ENCODE measurements around the gene HEBP2. TPM values are rescaled to one million over a fixed set of nuclear protein-coding genes. Genes with fewer than 3 reads are reported as not detected.

Gene HEBP2
- total and polyA plus RNA-seq, 2 donors (not counting 3 experiments of a cell fraction or from before 2014, with no cell fraction given) = 22.5 to 75.3 TPM

DNA sequence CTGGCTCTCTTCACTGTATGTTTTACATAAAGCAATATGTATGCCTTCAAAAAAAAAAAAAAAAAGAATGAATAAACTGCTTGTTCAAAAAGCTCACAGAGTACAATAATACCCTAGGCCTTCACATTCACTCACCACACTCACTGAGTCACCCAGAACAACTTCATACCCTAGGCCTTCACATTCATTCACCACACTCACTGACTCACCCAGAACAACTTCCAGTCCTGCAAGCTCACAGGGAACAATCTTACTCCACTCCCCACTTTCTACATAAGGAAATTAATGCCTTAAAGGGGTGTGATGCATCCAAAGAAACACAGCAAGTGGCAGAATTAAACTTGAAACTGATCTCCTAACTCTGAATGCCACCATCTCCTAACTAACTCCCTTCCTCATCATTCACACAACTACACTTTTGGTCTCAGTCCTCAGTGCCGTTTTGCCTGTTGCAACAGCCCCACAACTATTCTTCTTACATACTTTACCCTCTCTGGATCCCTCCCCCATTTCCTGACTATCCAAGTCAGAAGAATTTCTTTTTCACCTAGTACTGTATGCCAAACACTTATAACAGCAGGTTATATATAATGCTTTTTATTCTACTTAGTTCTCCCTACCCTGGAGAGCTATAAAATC lies 61.1 kb downstream of the HEBP2 start:
- Histone ChIP-seq H3K9ac (replicated peaks; ENCODE audit: extremely low read depth, insufficient read depth, low read length) (no peak overlapping the region), H3K9me3 (replicated peaks; ENCODE audit: control insufficient read depth, insufficient read depth, low read length) (no peaks in the 10 kb centered on the region), H3K9me1 (replicated peaks; ENCODE audit: control insufficient read depth, extremely low read depth, insufficient read depth, low read length) (no peaks in the 10 kb centered on the region), H4K20me1 (replicated peaks; ENCODE audit: control insufficient read depth, extremely low read depth, insufficient read depth, low read length) (no peaks in the 10 kb centered on the region), H3K36me3 (ENCODE audit: control insufficient read depth in 2 of 2, extremely low read depth in 1 of 2, insufficient read depth in 2 of 2, low read length in 2 of 2) (peaks cover 7 to 16% of the 10 kb centered on the region in 2 experiments), H3K4me3 (replicated peaks in 1 of 3; ENCODE audit: insufficient read depth in 1 of 3, low read depth in 1 of 3, low read length in 3 of 3) (no peak overlapping the region), H3K27me3 (ENCODE audit: control insufficient read depth in 2 of 2, insufficient read depth in 2 of 2, low read length in 2 of 2) (no peaks in the 10 kb centered on the region), H2AFZ (ENCODE audit: low read depth, low read length) (no peak overlapping the region), H3K27ac (ENCODE audit: insufficient read depth, low read depth, low read length) (peak overlapping the region; percentile 46), H3K79me2 (ENCODE audit: control insufficient read depth, insufficient read depth, low read length) (peaks cover 15% of the 10 kb centered on the region), H3K4me1 (ENCODE audit: control insufficient read depth, extremely low read depth, insufficient read depth, low read length) (peaks cover 5% of the 10 kb centered on the region), H3K4me2 (ENCODE audit: insufficient read depth, low read length) (peak overlapping the region; percentile 37)
- BruUV-seq (replicated peaks) = no TSS peak
- ChIA-PET CTCF (interaction anchor here (0.7 to 1.7 kb wide), 8 partner anchors 10 to 62 kb away, joined by 3 to 10 read pairs (median 4); no protein-coding TSS in a partner anchor), POLR2A (interaction anchor here (0.6 kb wide), 2 partner anchors 32 to 40 kb away, joined by 3 read pairs; no protein-coding TSS in a partner anchor)
- dilution Hi-C loops (cut with MboI; ENCODE audit: extremely low pct_ligation_motif_present, low sequenced_read_pairs) (no loop called here), intact Hi-C loops (cut with micrococcal nuclease) (loop anchor here (1.0 kb wide), 1 partner anchor 10 kb away; no protein-coding TSS in a partner anchor)
- peak; percentile 78 for DNase-seq (ENCODE audit: low read depth, low spot score)
- peak; percentile 93 for FAIRE-seq
- no peak for TF ChIP-seq MAX (IDR thresholded peaks at IDR 0.05; ENCODE audit: insufficient read depth, insufficient read length)
- peak; percentile 91 for TF ChIP-seq FOS (IDR thresholded peaks at IDR 0.05; ENCODE audit: borderline replicate concordance, insufficient read depth, low read length)
- TF ChIP-seq GATA2 (IDR thresholded peaks at IDR 0.05; ENCODE audit: insufficient read depth, insufficient read length, low read depth, low read length) = no peak
- TF ChIP-seq JUN (IDR thresholded peaks at IDR 0.05; ENCODE audit: borderline replicate concordance, insufficient read depth, insufficient read length, low read depth) = peak; percentile 54
- TF ChIP-seq MYC (IDR thresholded peaks at IDR 0.05; ENCODE audit: low read depth, low read length) = no peak
- TF ChIP-seq EZH2 (IDR thresholded peaks at IDR 0.05; ENCODE audit: borderline replicate concordance, low read depth, low read length, severe bottlenecking) = no peak

DNA sequence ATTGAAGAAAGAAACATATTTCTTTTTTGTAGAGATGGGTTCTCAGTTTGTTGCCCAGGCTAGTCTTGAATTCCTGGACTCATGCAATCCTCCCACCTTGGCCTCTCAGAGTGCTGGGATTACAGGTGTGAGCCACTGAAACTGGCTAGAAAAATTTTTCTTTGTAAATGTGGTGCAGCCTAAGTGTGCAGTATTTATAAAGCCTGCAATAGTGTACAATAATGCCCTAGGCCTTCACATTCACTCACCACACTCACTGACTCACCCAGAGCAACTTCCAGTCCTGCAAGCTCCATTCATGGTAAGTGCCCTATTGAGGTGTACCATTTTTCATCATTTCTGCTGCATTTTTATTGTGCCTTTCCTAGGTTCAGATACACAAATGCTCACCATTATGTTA lies 63.9 kb downstream of the HEBP2 start:
- dilution Hi-C loops (cut with MboI; ENCODE audit: extremely low pct_ligation_motif_present, low sequenced_read_pairs) = no loop called here
- Histone ChIP-seq H3K9me3 (replicated peaks; ENCODE audit: control insufficient read depth, insufficient read depth, low read length) (no peaks in the 10 kb centered on the region), H3K79me2 (ENCODE audit: control insufficient read depth, insufficient read depth, low read length) (peaks cover 12% of the 10 kb centered on the region), H4K20me1 (replicated peaks; ENCODE audit: control insufficient read depth, extremely low read depth, insufficient read depth, low read length) (peaks cover 1% of the 10 kb centered on the region), H3K9me1 (replicated peaks; ENCODE audit: control insufficient read depth, extremely low read depth, insufficient read depth, low read length) (no peaks in the 10 kb centered on the region), H3K36me3 (ENCODE audit: control insufficient read depth in 2 of 2, extremely low read depth in 1 of 2, insufficient read depth in 2 of 2, low read length in 2 of 2) (peaks cover 7 to 20% of the 10 kb centered on the region in 2 experiments), H2AFZ (ENCODE audit: low read depth, low read length) (no peak overlapping the region), H3K4me3 (replicated peaks in 1 of 3; ENCODE audit: insufficient read depth in 1 of 3, low read depth in 1 of 3, low read length in 3 of 3) (no peak overlapping the region), H3K4me2 (ENCODE audit: insufficient read depth, low read length) (no peak overlapping the region), H3K27ac (ENCODE audit: insufficient read depth, low read depth, low read length) (no peak overlapping the region), H3K4me1 (ENCODE audit: control insufficient read depth, extremely low read depth, insufficient read depth, low read length) (peaks cover 5% of the 10 kb centered on the region), H3K9ac (replicated peaks; ENCODE audit: extremely low read depth, insufficient read depth, low read length) (no peak overlapping the region), H3K27me3 (ENCODE audit: control insufficient read depth in 2 of 2, insufficient read depth in 2 of 2, low read length in 2 of 2) (no peaks in the 10 kb centered on the region)
- BruUV-seq (replicated peaks) = no TSS peak
- POLR2A ChIA-PET = no interaction called here
- TF ChIP-seq POLR2AphosphoS5 (IDR thresholded peaks at IDR 0.05; ENCODE audit: insufficient read depth, low read depth, low read length) = no peak
- no peak for TF ChIP-seq GATA2 (IDR thresholded peaks at IDR 0.05; ENCODE audit: insufficient read depth, insufficient read length, low read depth, low read length)
- TF ChIP-seq POLR2A (IDR thresholded peaks at IDR 0.05; ENCODE audit: low read depth, low read length) = no peak
- TF ChIP-seq JUN (IDR thresholded peaks at IDR 0.05; ENCODE audit: borderline replicate concordance, insufficient read depth, insufficient read length, low read depth) = no peak
- TF ChIP-seq, protein P1, sequence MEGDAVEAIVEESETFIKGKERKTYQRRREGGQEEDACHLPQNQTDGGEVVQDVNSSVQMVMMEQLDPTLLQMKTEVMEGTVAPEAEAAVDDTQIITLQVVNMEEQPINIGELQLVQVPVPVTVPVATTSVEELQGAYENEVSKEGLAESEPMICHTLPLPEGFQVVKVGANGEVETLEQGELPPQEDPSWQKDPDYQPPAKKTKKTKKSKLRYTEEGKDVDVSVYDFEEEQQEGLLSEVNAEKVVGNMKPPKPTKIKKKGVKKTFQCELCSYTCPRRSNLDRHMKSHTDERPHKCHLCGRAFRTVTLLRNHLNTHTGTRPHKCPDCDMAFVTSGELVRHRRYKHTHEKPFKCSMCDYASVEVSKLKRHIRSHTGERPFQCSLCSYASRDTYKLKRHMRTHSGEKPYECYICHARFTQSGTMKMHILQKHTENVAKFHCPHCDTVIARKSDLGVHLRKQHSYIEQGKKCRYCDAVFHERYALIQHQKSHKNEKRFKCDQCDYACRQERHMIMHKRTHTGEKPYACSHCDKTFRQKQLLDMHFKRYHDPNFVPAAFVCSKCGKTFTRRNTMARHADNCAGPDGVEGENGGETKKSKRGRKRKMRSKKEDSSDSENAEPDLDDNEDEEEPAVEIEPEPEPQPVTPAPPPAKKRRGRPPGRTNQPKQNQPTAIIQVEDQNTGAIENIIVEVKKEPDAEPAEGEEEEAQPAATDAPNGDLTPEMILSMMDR (IDR thresholded peaks at IDR 0.05; ENCODE audit: extremely low read depth in 1 of 2, insufficient read depth in 1 of 2, low read depth in 1 of 2, low read length in 2 of 2) = no peak
- no peak for TF ChIP-seq FOS (IDR thresholded peaks at IDR 0.05; ENCODE audit: borderline replicate concordance, insufficient read depth, low read length)
- TF ChIP-seq MAX (IDR thresholded peaks at IDR 0.05; ENCODE audit: insufficient read depth, insufficient read length) = no peak
- TF ChIP-seq EZH2 (IDR thresholded peaks at IDR 0.05; ENCODE audit: borderline replicate concordance, low read depth, low read length, severe bottlenecking) = no peak
- no peak for TF ChIP-seq MYC (IDR thresholded peaks at IDR 0.05; ENCODE audit: low read depth, low read length)
- FAIRE-seq = no peak
- intact Hi-C loops (cut with micrococcal nuclease) = no loop called here
- no peak for DNase-seq (ENCODE audit: low read depth, low spot score)
- CTCF ChIA-PET = no interaction called here

Measured in endothelial cell of umbilical vein (primary cell).